ENCODE results near the gene MCTP1.

The MCTP1 gene

DNA sequence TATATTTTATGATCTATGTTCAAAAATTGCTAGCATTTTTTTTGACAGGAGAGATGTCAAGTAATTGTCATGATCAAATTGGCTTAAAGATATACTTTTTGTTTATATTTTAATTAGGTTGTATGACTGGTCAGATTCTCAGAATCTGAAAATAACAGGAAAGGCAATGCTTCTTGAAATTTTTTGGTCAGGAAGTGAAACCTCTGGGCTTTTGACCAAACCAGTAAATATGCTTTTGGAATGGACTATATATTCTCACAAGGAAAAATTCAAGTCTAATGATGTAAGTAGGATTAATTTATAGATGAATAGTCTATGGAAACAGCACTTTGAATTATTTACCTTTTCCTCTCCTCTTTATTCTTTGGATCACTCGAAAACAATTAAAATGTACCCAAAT lies 614.2 kb downstream of the MCTP1 start:
- Mint-ChIP-seq H3K27ac (no peak overlapping the region), H3K4me3 (no peak overlapping the region), H3K27me3 (no peaks in the 10 kb centered on the region), H3K4me1 (ENCODE audit: low read depth) (no peaks in the 10 kb centered on the region), H3K36me3 (ENCODE audit: low read depth) (peaks cover 68% of the 10 kb centered on the region), H3K9me3 (no peaks in the 10 kb centered on the region)
- no peak for DNase-seq

GRCh38 chr5:94667937-94668336 lies 617.0 kb downstream of the MCTP1 start:
- H3K27ac Mint-ChIP-seq, result no peak overlapping the region
- H3K36me3 Mint-ChIP-seq (ENCODE audit: low read depth), result peaks cover 70% of the 10 kb centered on the region
- H3K4me3 Mint-ChIP-seq, result no peak overlapping the region
- DNase-seq, result no peak
- H3K9me3 Mint-ChIP-seq, result no peaks in the 10 kb centered on the region
- H3K4me1 Mint-ChIP-seq (ENCODE audit: low read depth), result no peaks in the 10 kb centered on the region
- no peaks in the 10 kb centered on the region for H3K27me3 Mint-ChIP-seq

DNA sequence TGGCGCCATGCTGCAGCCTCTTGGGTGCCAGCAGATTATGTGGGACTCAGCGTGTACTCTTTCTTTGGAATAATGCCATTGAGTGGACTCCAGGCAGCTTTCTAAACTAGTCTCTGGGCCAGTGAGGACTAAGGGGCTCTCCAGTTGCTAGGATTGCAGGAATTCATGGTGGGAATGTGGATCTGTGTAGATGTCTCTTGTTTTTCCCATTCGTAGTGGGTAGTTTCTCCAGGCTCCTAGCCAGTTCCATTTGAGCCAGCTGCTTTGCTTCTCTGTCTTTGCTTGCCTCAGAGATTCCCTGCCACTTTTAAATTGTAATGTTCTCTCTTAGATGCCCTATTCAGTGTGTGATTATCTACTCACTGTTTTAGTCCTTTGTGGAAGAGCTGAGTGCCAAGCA lies 623.8 kb downstream of the MCTP1 start:
- Mint-ChIP-seq H3K36me3 (ENCODE audit: low read depth) (peaks cover 76% of the 10 kb centered on the region), H3K27ac (no peak overlapping the region)

DNA sequence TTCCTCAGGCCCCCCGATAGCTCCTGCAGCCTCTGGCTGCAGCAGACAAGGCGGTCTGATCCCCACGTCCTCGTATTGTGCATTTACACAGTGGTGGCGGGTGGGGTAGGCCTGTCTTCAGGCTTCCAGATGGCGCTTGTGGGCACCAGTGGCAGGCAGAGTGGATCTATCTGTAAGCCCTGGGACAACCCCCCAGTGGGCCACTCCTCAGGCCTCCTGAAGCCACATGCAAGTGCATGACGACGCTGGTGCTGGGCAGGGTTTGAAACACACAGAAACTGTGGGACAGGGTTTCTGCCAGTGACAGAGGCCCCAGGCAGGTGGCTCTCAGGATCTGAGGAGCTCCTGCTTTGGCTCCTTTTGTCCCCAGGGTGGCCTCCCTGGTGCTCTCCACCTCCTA lies 624.4 kb downstream of the MCTP1 start:
- Mint-ChIP-seq H3K36me3 (ENCODE audit: low read depth) (peaks cover 78% of the 10 kb centered on the region), H3K4me3 (no peak overlapping the region), H3K27me3 (no peaks in the 10 kb centered on the region), H3K27ac (no peak overlapping the region), H3K4me1 (ENCODE audit: low read depth) (no peaks in the 10 kb centered on the region), H3K9me3 (peaks cover 27% of the 10 kb centered on the region)
- no peak for DNase-seq

More for the DNA sequence above, 623.8 kb downstream of the MCTP1 start:
- H3K9me3 Mint-ChIP-seq, result peaks cover 21% of the 10 kb centered on the region
- DNase-seq, result no peak
- H3K4me3 Mint-ChIP-seq, result no peak overlapping the region
- no peaks in the 10 kb centered on the region for H3K27me3 Mint-ChIP-seq
- H3K4me1 Mint-ChIP-seq (ENCODE audit: low read depth), result no peaks in the 10 kb centered on the region

DNA sequence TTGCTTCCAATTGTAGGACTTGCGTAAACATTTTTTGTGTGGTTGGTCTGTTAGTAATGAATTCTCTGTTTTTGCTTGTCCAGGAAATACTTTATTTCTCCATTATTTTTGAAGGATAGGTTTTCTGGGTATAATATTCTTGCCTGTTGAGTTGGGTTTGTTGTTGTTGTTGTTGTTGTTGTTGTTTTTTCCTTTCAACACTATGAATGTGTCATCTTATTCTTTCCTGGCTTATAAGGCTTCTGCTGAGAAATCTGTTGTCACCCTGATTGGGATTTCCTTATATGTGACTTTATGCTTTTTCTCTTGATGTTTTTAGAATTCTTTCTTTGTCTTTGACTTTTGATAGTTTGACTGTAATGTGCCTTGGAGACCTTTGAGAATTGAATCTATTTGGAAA lies 626.6 kb downstream of the MCTP1 start:
- H3K27ac Mint-ChIP-seq, result no peak overlapping the region
- peaks cover 36% of the 10 kb centered on the region for H3K9me3 Mint-ChIP-seq
- no peaks in the 10 kb centered on the region for H3K27me3 Mint-ChIP-seq
- no peak overlapping the region for H3K4me3 Mint-ChIP-seq
- no peaks in the 10 kb centered on the region for H3K4me1 Mint-ChIP-seq (ENCODE audit: low read depth)
- DNase-seq, result no peak
- peaks cover 85% of the 10 kb centered on the region for H3K36me3 Mint-ChIP-seq (ENCODE audit: low read depth)
